HG02852 (cell line): ENCODE measurements around the gene ITGA2B.
A peak's percentile ranks its signal among the peaks of the same experiment; 100 is the strongest.
"Not testable (repeated sequence)": the region's sequence is repeated elsewhere in the genome, so short reads cannot be mapped to it uniquely, and the experiment has no call there.

Experiments used
- ATAC-seq: cut with Tn5 transposase; IDR thresholded peaks from one replicate; pipeline ENCODE4 v1.9.1; 2021; ENCODE audit warnings: mild to moderate bottlenecking, moderate library complexity; ENCODE audit not compliant: unreplicated experiment

Gene ITGA2B

DNA sequence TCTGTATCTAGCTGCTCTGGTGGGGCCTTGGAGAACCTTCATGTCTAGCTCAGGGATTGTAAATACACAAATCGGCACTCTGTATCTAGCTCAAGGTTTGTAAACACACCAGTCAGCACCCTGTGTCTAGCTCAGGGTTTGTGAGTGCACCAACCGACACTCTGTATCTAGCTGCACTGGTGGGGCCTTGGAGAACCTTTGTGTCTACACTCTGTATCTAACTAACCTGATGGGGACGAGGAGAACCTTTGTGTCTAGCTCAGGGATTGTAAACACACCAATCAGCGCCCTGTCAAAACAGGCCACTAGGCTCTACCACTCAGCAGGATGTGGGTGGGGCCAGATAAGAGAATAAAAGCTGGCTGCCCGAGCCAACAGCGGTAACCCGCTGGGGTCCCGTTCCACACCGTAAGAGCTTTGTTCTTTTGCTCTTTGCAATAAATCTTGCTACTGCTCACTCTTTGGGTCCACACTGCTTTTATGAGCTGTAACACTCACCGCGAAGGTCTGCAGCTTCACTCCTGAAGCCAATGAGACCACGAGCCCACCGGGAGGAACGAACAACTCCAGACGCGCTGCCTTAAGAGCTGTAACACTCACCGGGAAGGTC, 19.9 kb downstream of the ITGA2B start:
- not testable (repeated sequence) for ATAC-seq

GRCh38 chr17:44368391-44369243, 20.8 kb downstream of the ITGA2B start:
- not testable (repeated sequence) for ATAC-seq

- no peak for ATAC-seq
These were observed 22.0 kb downstream of the ITGA2B start for GRCh38 chr17:44367231-44367979.

- ATAC-seq, result not testable (repeated sequence)
These were observed 24.4 kb downstream of the ITGA2B start for GRCh38 chr17:44365051-44365450.

GRCh38 chr17:44363613-44364159, 25.8 kb downstream of the ITGA2B start, which contains the start of gene FAM171A2:
TSS of gene FAM171A2 (minus strand) at chr17:44363853. CDS start at chr17:44363714, 139 bp downstream.
- peak; percentile 65 for ATAC-seq

DNA sequence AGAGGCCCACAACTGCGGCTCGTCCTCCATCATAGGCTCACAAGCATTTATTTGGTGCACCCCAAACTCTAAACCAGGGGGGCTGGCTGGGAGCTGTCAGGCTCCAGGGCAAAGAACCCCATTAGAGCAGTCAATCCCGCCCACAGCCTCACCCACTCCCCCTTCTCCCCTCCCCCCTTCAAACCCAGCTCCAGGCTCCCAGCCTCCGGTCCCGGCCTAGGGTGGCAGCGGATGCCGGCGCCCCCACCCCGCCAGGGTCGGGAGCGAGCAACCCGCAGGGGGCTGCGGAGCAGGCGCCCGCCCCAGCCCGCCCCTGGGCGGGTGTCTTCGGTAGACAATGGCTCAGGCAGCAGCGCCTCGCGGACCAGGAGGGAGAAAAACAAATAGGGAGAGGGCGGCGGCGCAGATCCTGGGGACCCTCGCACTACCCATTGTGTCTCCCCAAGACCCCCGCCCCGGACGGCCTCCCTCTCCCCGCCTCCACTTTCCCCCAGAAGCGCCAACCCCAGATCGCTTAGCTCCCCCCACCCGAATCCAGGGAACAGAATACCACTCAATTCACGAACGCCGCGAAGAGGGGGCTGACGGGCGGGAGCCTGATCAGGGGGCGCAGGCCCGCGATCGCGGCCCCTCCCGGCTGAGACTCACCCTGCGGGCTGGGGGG, 26.4 kb downstream of the ITGA2B start:
- no peak for ATAC-seq

DNA sequence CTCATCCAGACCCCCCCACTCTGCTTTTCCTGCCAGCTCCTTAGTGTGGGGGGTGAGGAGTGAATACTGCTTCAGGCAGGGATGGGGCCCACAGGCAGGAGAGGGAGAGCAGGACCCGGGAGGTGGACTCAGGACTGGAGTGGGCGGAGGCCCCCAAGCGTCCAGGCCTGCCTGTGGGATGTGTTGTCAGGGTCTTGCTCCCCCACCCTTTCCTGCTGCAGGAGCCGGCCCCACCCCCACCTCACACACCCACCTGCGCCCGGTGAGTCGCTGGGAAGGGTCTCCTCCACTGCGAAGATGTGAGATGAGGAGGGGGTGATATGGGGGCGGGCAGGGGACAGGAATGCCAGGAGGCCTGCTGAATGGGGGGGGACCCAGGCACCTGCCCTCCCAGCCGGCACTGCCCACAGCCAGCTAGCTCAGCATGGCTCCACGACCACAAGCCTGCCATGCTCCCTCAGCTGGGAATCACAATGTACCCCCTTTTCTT, 26.9 kb downstream of the ITGA2B start:
- ATAC-seq, result no peak

DNA sequence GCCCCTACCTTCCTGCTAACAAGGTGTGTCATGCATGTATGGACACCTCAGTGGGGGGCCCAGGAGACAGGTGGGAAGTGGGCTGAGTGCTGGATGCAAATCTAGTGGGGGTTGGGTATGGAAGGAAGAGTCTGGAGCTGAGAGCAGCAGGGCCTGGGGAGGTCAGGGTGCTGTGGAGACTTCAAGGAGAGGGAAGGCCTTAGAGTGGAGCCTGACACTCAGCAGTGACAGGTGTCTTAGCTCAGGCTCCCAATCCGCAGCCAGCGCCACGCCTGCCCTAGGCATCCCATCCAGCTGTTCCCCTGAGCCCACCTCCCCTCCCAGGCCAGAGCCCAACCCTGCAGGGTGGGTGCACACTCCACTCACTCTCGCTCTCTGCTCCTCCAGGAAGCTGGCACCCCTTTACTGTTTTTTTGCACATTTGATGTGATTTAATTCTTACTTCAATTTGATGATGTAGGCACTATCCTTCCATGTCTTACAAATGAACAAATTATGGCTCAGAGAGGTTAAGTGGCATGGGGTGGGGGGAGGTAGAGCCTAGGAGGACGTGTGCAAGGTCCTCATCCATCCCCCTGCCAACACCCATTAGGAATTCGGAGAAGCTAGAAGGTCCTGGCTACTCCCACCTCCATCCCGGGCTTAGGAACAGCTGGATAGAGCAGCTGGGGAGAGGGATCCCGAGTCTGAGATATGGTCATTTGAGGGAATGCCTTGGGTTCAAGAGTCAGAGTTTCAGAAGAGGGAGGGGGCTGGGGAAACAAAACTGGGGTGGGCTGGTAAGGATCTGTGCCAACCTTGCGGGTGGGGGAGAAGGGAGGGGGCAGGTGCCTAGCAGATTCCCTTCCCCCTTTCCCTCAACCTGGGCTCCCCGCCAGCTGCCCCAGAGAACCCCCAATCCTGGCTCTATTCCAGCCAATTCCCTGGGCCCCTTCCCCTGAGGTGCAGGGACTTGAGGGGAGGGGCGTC, 27.9 kb downstream of the ITGA2B start:
- ATAC-seq, result no peak

DNA sequence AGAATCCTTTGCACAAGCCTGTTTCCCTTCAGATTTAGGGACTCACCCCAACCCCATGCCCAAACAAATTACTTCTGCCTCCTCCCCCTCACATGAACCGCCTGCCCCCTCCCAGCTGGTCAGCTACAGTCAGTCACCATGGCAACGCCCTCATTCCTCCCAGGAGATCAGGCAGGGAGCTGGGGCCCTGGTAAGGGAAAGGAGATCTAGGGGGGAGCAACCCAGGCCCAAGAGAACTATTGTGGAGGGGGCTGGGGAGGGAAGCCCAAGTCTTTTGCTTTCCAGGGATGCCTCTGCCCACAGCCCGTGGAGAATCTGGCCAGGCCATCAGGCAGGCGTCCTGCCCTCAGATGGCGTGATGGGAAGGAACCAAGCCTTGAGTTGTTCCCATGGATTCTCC, 28.6 kb downstream of the ITGA2B start:
- no peak for ATAC-seq

DNA sequence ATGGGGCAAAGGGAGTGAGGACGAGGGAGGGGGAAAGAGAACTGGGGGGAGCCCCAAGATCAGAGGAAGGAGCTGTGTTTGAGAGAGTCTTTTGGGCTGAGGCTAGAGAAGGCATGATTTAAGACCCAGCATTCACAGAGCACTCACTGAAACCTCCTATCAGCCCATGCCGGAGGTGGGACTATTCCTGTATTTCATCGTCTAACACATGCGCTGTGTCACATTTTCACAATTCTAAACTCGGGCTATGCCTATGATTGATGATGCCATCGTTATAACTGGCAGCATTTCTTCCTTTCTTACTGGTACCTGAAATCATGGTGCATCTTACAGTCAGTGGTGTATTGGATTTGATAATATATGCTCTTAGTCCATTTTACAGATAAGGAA, 29.3 kb downstream of the ITGA2B start:
- no peak for ATAC-seq

- ATAC-seq, result no peak
These were observed 29.8 kb downstream of the ITGA2B start for GRCh38 chr17:44359458-44360143.

DNA sequence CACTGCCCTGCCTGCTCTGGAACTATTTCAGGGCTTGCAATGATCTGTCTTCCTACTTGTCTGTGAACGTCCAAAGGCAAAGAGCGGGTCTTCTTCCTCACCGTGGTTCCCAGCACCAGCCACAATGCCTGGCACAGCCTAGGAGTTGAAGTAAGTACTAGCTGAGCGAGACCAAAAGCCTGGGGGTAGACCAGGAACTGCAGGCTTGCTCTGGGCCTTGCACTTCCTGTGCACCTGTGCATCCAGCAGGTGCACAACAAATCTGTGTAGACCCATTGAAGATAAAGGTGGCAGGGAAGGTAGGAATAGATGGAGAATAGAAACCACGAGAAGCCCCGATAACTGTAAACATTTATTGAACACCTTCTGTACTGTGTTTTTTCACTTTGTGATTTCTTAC, 30.4 kb downstream of the ITGA2B start:
- no peak for ATAC-seq

DNA sequence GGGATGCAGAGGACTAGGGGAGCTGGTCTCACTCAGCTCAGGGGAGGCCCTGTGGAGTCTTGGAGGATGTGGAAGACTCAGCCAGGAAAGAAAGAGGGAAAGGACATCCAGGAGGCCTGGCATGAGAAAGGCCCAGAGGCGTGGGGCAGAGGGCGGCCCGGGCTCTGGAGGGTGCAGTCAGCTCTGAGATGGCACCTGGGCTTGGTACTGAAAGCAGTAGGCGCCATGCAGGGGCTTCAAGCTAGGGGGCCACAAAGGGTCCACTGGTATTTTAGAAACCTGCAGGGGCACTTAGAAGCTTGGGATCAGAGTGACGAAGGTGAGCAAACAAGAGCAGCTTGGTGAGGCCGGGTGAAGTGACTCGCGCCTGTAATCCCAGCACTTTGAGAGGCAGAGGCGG, 31.4 kb downstream of the ITGA2B start:
- no peak for ATAC-seq

- no peak for ATAC-seq
These were observed 33.2 kb downstream of the ITGA2B start for GRCh38 chr17:44356241-44356640.

DNA sequence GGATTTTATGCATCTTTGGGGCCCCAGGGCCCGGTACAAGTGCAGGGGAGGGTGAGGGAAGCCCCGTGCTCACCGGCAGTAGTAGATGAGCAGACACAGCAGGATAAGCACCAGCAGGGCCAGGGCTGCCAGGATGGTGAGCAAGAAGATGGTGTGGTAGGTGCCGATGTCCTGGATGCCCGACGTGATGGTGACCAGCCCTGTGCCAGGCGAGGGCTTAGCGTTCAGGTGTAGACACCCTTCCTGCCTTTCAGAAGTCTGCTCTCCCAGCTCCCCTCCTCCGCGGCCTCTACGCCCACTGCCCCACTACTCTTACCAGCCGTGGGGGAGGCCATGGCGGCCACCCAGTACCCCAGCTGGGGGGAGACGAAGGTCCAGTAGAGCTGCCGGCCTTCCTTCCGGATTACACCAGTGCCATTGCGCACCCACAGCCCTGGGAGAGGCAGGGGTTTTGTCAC, 33.8 kb downstream of the ITGA2B start:
- ATAC-seq, result no peak

- ATAC-seq, result no peak
These were observed 34.6 kb downstream of the ITGA2B start for GRCh38 chr17:44354582-44355561.

- no peak for ATAC-seq
These were observed 35.6 kb downstream of the ITGA2B start for GRCh38 chr17:44353672-44354331.
